GM23338 (cell line): Measurements from ENCODE around the gene FRMD3. TPM values are rescaled to one million over a fixed set of nuclear protein-coding genes. Genes with fewer than 3 reads are reported as not detected.

ENCODE experiments used
- ATAC-seq: fragments of 200-7000 bp; cut with Tn5 transposase; 3 replicates; pipeline ENCODE4 v1.9.1; 2020
- DNase-seq: peaks from one replicate; pipeline ENCODE4 v3.0.0-alpha.2; 2015; ENCODE audit warnings: low spot score
- H2AFZ ChIP-seq: fragments of 200-600 bp; sonication (generic); 2 replicates; pipeline ENCODE4 v1.8.0; 2016; ENCODE audit warnings: antibody characterized with exemption, mild to moderate bottlenecking, moderate library complexity
- H3F3A ChIP-seq: fragments of 200-600 bp; sonication (generic); replicated peaks from 2 replicates; pipeline ENCODE4 v1.8.0; 2017; ENCODE audit warnings: antibody characterized with exemption, mixed run types, low read depth
- H3K27ac ChIP-seq: fragments of 200-600 bp; sonication (generic); 2 replicates; pipeline ENCODE4 v1.6.1; 2016; ENCODE audit warnings: low read depth
- H3K27me3 ChIP-seq: fragments of 200-600 bp; sonication (generic); 2 replicates; pipeline ENCODE4 v1.8.0; 2016; ENCODE audit warnings: mild to moderate bottlenecking, mixed run types, moderate library complexity; ENCODE audit not compliant: insufficient read depth
- H3K36me3 ChIP-seq: fragments of 200-600 bp; sonication (generic); 2 replicates; pipeline ENCODE4 v1.8.0; 2016; ENCODE audit warnings: mild to moderate bottlenecking; ENCODE audit not compliant: insufficient read depth
- H3K4me1 ChIP-seq: fragments of 200-600 bp; sonication (generic); 2 replicates; pipeline ENCODE4 v1.8.0; 2016; ENCODE audit warnings: mild to moderate bottlenecking, moderate library complexity; ENCODE audit not compliant: insufficient read depth
- H3K4me2 ChIP-seq: fragments of 200-600 bp; sonication (generic); 2 replicates; pipeline ENCODE4 v1.7.1; 2017; ENCODE audit warnings: mixed run types
- H3K4me3 ChIP-seq: fragments of 200-600 bp; sonication (generic); 2 replicates; pipeline ENCODE4 v1.6.1; 2016; ENCODE audit warnings: mixed run types
- H3K79me2 ChIP-seq: fragments of 200-600 bp; sonication (generic); replicated peaks from 2 replicates; pipeline ENCODE4 v1.8.0; 2017; ENCODE audit warnings: mild to moderate bottlenecking; ENCODE audit not compliant: insufficient read depth
- H3K9me2 ChIP-seq: fragments of 200-600 bp; sonication (generic); 2 replicates; pipeline ENCODE4 v1.8.0; 2017; ENCODE audit not compliant: insufficient read depth
- H4K20me1 ChIP-seq: fragments of 200-600 bp; sonication (generic); replicated peaks from 2 replicates; pipeline ENCODE4 v1.8.0; 2017; ENCODE audit warnings: mild to moderate bottlenecking; ENCODE audit not compliant: insufficient read depth
- H3K27ac Mint-ChIP-seq: 2 replicates; pipeline ENCODE4 v1.8.0; 2020; ENCODE audit warnings: inconsistent platforms, mild to moderate bottlenecking, moderate library complexity, mixed read lengths
- H3K27me3 Mint-ChIP-seq: 3 replicates; pipeline ENCODE4 v1.8.0; 2022; ENCODE audit warnings: low read depth, mild to moderate bottlenecking, moderate library complexity, mixed read lengths, inconsistent platforms; ENCODE audit not compliant: insufficient read depth, poor library complexity
- H3K36me3 Mint-ChIP-seq: 3 replicates; pipeline ENCODE4 v1.8.0; 2021; ENCODE audit warnings: low read depth, mild to moderate bottlenecking, inconsistent platforms, moderate library complexity, mixed read lengths
- H3K4me1 Mint-ChIP-seq: 3 replicates; pipeline ENCODE4 v1.8.0; 2020; ENCODE audit warnings: mild to moderate bottlenecking, inconsistent platforms, mixed read lengths
- H3K4me3 Mint-ChIP-seq: 3 replicates; pipeline ENCODE4 v1.8.0; 2021; ENCODE audit warnings: moderate library complexity, mild to moderate bottlenecking, inconsistent platforms, mixed read lengths
- H3K9me3 Mint-ChIP-seq: 3 replicates; pipeline ENCODE4 v1.8.0; 2020; ENCODE audit warnings: moderate library complexity, mild to moderate bottlenecking, inconsistent platforms, mixed read lengths
- CREB1 ChIP-seq: fragments of 250-450 bp; sonication (Bioruptor Pico); IDR thresholded peaks from 2 replicates; pipeline ENCODE4 v1.5.0; 2020; ENCODE audit warnings: low read depth, mild to moderate bottlenecking, moderate library complexity
- CTCF ChIP-seq, 2 experiments: fragments of 200-600 bp in 1 of 2; sonication (generic) in 1 of 2; conservative IDR thresholded peaks; 2 replicates each; pipeline versions ENCODE4 v1.5.1 to v1.6.1; 2016 to 2017; ENCODE audit warnings: antibody characterized with exemption in 2 of 2, low read depth in 2 of 2, mild to moderate bottlenecking in 2 of 2, moderate library complexity in 1 of 2
- JUNB ChIP-seq: IDR thresholded peaks from one replicate; pipeline ENCODE4 v1.6.1; 2016; ENCODE audit warnings: antibody characterized with exemption; ENCODE audit not compliant: unreplicated experiment
- POLR2AphosphoS5 ChIP-seq: IDR thresholded peaks from 2 replicates; pipeline ENCODE4 v1.6.1; 2016; ENCODE audit warnings: antibody characterized with exemption, low read depth
- STAT1 ChIP-seq: IDR thresholded peaks from one replicate; pipeline ENCODE4 v1.6.1; 2016; ENCODE audit warnings: antibody characterized with exemption; ENCODE audit not compliant: unreplicated experiment
- ZNF114 ChIP-seq: fragments of 250-450 bp; sonication (Bioruptor Pico); IDR thresholded peaks from 2 replicates; pipeline ENCODE4 v1.5.0; 2020; ENCODE audit warnings: mild to moderate bottlenecking, moderate library complexity
- polyA plus RNA-seq: library from polyadenylated mRNA; unstranded; fragments of >200 nt; fragmentation: Nextera tagmentation; extraction: Ambion mirVana; gene quantifications from 2 replicates; pipeline ENCODE4 v1.2.1, GENCODE V29; 2016
- total RNA-seq: library from RNA; depleted of rRNA; stranded (reverse); fragments of >200 nt; shearing (Covaris generic); gene quantifications from 2 replicates; pipeline ENCODE4 v1.2.3, GENCODE V29; 2014
- TF ChIP-seq, protein P1 (sequence below): fragments of 250-450 bp; sonication (Bioruptor Pico); IDR thresholded peaks from 2 replicates; pipeline ENCODE4 v1.5.0; 2020; ENCODE audit warnings: mild to moderate bottlenecking, moderate library complexity
- TF ChIP-seq, protein P2 (sequence below): IDR thresholded peaks from 2 replicates; pipeline ENCODE4 v1.6.1; 2016; ENCODE audit warnings: antibody characterized with exemption

Gene FRMD3
- total and polyA plus RNA-seq, 2 experiments from 2014 or later = 0.47 to 1.2 TPM

- Histone ChIP-seq H3K4me3 (no peak overlapping the region), H3K27ac (no peak overlapping the region), H3K4me1 (peaks cover 17% of the 10 kb centered on the region), H3K4me2 (no peak overlapping the region), H3F3A (no peaks in the 10 kb centered on the region), H3K27me3 (no peaks in the 10 kb centered on the region), H2AFZ (no peak overlapping the region), H3K9me2 (no peaks in the 10 kb centered on the region; the same call in 1 of the 2 replicates), H3K36me3 (no peaks in the 10 kb centered on the region), H3K79me2 (no peaks in the 10 kb centered on the region), H4K20me1 (no peaks in the 10 kb centered on the region)
- peaks cover 23% of the 10 kb centered on the region for H3K4me1 Mint-ChIP-seq
- ATAC-seq (no peak), DNase-seq (no peak)
- TF ChIP-seq JUNB (no peak), STAT1 (no peak), ZNF114 (CRISPR knock-in tag) (no peak), CREB1 (CRISPR knock-in tag) (no peak), POLR2AphosphoS5 (no peak), CTCF (conservative IDR thresholded peaks at IDR 0.05; ENCODE audit: low read depth in 2 of 2) (no peak)
- TF ChIP-seq, protein P1, sequence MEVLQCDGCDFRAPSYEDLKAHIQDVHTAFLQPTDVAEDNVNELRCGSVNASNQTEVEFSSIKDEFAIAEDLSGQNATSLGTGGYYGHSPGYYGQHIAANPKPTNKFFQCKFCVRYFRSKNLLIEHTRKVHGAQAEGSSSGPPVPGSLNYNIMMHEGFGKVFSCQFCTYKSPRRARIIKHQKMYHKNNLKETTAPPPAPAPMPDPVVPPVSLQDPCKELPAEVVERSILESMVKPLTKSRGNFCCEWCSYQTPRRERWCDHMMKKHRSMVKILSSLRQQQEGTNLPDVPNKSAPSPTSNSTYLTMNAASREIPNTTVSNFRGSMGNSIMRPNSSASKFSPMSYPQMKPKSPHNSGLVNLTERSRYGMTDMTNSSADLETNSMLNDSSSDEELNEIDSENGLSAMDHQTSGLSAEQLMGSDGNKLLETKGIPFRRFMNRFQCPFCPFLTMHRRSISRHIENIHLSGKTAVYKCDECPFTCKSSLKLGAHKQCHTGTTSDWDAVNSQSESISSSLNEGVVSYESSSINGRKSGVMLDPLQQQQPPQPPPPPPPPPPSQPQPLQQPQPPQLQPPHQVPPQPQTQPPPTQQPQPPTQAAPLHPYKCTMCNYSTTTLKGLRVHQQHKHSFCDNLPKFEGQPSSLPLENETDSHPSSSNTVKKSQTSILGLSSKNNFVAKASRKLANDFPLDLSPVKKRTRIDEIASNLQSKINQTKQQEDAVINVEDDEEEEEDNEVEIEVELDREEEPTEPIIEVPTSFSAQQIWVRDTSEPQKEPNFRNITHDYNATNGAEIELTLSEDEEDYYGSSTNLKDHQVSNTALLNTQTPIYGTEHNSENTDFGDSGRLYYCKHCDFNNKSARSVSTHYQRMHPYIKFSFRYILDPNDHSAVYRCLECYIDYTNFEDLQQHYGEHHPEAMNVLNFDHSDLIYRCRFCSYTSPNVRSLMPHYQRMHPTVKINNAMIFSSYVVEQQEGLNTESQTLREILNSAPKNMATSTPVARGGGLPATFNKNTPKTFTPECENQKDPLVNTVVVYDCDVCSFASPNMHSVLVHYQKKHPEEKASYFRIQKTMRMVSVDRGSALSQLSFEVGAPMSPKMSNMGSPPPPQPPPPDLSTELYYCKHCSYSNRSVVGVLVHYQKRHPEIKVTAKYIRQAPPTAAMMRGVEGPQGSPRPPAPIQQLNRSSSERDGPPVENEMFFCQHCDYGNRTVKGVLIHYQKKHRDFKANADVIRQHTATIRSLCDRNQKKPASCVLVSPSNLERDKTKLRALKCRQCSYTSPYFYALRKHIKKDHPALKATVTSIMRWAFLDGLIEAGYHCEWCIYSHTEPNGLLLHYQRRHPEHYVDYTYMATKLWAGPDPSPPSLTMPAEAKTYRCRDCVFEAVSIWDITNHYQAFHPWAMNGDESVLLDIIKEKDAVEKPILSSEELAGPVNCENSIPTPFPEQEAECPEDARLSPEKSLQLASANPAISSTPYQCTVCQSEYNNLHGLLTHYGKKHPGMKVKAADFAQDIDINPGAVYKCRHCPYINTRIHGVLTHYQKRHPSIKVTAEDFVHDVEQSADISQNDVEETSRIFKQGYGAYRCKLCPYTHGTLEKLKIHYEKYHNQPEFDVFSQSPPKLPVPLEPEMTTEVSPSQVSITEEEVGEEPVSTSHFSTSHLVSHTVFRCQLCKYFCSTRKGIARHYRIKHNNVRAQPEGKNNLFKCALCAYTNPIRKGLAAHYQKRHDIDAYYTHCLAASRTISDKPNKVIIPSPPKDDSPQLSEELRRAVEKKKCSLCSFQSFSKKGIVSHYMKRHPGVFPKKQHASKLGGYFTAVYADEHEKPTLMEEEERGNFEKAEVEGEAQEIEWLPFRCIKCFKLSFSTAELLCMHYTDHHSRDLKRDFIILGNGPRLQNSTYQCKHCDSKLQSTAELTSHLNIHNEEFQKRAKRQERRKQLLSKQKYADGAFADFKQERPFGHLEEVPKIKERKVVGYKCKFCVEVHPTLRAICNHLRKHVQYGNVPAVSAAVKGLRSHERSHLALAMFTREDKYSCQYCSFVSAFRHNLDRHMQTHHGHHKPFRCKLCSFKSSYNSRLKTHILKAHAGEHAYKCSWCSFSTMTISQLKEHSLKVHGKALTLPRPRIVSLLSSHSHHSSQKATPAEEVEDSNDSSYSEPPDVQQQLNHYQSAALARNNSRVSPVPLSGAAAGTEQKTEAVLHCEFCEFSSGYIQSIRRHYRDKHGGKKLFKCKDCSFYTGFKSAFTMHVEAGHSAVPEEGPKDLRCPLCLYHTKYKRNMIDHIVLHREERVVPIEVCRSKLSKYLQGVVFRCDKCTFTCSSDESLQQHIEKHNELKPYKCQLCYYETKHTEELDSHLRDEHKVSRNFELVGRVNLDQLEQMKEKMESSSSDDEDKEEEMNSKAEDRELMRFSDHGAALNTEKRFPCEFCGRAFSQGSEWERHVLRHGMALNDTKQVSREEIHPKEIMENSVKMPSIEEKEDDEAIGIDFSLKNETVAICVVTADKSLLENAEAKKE (CRISPR knock-in tag) = no peak
- TF ChIP-seq, protein P2, sequence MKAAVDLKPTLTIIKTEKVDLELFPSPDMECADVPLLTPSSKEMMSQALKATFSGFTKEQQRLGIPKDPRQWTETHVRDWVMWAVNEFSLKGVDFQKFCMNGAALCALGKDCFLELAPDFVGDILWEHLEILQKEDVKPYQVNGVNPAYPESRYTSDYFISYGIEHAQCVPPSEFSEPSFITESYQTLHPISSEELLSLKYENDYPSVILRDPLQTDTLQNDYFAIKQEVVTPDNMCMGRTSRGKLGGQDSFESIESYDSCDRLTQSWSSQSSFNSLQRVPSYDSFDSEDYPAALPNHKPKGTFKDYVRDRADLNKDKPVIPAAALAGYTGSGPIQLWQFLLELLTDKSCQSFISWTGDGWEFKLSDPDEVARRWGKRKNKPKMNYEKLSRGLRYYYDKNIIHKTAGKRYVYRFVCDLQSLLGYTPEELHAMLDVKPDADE = no peak
- no peak overlapping the region for H3K4me3 Mint-ChIP-seq
- no peaks in the 10 kb centered on the region for H3K36me3 Mint-ChIP-seq
- peaks cover 5% of the 10 kb centered on the region for H3K27me3 Mint-ChIP-seq
- no peaks in the 10 kb centered on the region; the same call in 2 of the 3 replicates for H3K9me3 Mint-ChIP-seq
- no peak overlapping the region for H3K27ac Mint-ChIP-seq
Measured at GRCh38 chr9:83472764-83473163, 65.4 kb downstream of the FRMD3 start.
